DMS53 (cell line): Measurements from ENCODE around the gene RRP15.
"Not testable (repeated sequence)": the region's sequence is repeated elsewhere in the genome, so short reads cannot be mapped to it uniquely, and the experiment has no call there.

ENCODE experiments used
- DNase-seq: peaks from one replicate; lab custom pipeline; 2025; lab: John Stamatoyannopoulos, UW

The RRP15 gene

DNA sequence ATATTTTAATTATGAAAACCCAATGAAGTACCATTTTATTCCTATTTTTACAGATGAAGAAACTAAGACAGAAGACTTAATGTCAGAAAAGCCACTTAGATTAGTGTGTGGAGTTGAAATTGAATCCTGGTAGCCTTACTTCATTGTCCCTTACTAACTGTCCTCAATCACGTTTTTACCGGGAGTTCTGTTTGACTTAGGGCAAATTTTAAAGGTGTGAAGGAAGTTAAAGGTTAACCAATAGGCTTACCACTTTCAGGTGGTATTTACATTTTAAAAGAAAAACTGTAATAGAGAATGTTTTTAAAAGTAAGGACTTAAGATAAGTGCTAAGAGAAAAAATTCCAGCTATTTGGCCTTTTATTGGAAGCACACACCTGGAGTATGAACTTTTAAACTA, 12.4 kb downstream of the RRP15 start:
- no peak for DNase-seq

- no peak for DNase-seq
Observed at GRCh38 chr1:218297867-218298266, 12.8 kb downstream of the RRP15 start.

GRCh38 chr1:218298398-218298797, 13.3 kb downstream of the RRP15 start:
- no peak for DNase-seq

- peak; percentile 56 for DNase-seq
Observed at GRCh38 chr1:218299416-218299815, 14.3 kb downstream of the RRP15 start.

DNA sequence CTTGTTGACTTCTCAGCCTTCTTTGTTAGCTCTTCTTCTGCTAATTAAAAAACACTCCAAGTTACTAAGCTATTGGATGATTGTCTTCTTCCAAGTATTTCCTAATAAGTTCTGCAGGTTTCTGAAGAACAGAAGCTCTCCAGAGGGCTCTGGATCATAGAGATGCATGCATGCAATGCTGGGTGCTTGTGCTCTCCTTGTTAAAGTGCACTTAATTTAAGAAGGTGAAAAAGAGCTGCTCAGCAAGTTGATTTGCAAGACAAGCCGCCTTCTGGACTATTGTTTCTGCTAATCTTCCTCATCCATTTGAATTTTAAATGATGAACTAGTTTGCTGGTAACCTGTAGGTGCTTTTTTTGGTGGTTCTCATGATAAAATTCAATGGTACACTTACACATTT, 16.1 kb downstream of the RRP15 start:
- DNase-seq, result no peak

- DNase-seq, result no peak
Observed at GRCh38 chr1:218302155-218302554, 17.1 kb downstream of the RRP15 start.

DNA sequence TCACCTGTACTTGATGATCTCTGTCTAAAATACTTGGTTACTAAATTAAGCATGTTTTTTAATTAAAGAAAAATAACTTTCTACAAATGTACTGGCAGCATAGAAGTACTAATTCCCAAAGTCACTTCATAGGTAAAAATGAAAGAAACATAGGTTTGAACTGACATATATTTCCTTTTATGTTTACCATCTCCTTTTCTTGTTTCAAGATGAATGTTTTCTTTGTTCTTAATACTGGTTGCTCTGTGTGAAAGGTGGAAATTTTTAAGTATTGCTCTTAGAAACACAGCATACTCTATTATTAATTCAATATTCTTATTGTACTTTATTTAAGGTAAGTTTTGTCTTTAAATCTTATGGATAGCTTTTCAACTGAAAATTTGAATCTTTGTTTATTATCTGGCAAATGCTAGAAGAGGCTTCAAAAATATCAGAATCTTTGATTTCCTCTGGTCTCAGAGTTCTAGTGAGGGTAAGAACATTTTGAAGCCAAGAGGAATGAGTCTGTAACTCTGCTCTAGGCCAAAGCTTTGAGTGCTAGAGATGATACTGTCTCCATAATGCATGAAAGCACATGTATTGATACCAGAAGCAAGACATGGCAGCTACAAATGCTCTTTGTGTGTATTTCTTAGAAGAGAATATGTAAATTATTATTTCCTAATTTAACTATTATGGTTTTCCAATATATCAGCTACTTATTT, 18.2 kb downstream of the RRP15 start:
- no peak for DNase-seq

GRCh38 chr1:218304281-218305039, 19.4 kb downstream of the RRP15 start:
- no peak for DNase-seq

- DNase-seq, result no peak
Observed at GRCh38 chr1:218305472-218306064, 20.5 kb downstream of the RRP15 start.

DNA sequence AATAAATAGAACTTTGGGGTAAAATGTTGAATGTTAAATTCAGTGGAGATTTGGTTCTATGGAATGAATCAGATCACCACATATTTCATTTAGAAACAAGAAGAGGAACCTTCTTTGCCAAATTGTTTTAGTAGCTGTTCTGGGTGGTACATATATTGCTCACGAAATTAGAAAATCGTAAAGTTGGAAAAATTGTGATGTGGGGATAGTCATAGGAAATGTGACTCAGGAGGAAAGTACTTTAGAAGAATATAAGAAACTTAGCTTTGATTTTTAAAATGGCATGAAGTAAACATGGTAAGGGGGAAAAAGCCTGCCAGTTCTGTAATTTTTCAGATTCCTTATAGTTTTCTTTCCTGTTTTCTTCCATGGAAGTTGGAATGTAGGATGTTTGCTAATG, 27.4 kb downstream of the RRP15 start:
- DNase-seq, result no peak

GRCh38 chr1:218314316-218314715, 29.2 kb downstream of the RRP15 start:
- DNase-seq, result no peak

GRCh38 chr1:218315638-218316037, 30.5 kb downstream of the RRP15 start:
- DNase-seq, result no peak

- no peak for DNase-seq
Observed at GRCh38 chr1:218317061-218317460, 32.0 kb downstream of the RRP15 start.

DNA sequence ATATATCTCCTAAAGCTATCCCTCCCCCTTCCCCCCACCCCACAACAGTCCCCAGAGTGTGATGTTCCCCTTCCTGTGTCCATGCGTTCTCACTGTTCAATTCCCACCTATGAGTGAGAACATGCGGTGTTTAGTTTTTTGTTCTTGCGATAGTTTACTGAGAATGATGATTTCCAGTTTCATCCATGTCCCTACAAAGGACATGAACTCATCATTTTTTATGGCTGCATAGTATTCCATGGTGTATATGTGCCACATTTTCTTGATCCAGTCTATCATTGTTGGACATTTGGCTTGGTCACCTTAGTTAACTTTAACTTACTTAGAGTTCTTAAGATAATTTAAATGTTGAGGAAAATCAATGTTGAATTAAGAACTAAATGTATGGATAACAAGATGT, 35.1 kb downstream of the RRP15 start:
- not testable (repeated sequence) for DNase-seq

GRCh38 chr1:218322762-218323161, 37.7 kb downstream of the RRP15 start:
- DNase-seq, result no peak

DNA sequence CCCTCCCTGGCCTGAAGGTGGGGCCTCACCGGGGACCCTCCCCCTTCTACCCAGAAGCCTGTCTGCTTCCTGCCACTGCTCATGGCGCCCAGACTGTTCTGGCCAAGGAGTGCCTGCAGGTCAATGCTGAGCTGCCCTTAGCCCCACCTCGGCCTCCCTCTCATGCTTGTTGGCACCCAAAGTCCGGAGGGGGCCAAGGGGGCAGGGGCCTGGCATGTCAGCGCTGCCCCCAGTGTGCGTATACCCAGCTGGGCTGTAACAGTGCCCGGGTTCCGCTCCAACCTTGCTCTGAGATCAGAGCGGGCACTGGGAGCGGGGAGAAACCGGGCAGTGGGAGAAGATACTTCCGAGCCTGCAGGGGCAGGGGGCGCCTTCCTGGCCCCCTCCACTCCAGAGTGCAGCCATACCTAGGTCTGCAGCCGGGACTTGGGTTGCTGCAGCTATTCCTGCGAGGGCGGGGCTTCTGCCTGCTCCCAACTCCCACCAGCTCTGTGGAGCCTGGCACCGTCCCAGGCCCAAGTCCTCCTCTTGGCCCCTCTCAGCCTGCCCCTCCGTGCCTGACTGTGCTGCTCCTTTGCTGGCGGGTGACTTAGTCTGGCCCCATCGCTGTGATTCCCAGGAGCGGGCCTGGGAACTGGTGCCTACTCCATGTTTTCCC, 38.6 kb downstream of the RRP15 start:
- DNase-seq, result no peak

GRCh38 chr1:218324226-218324580, 39.1 kb downstream of the RRP15 start:
- no peak for DNase-seq

GRCh38 chr1:218328769-218329168, 43.7 kb downstream of the RRP15 start:
- DNase-seq, result no peak

- DNase-seq, result peak; percentile 67
Observed at GRCh38 chr1:218330043-218330623, 45.0 kb downstream of the RRP15 start.

- DNase-seq, result no peak
Observed at GRCh38 chr1:218332416-218332815, 47.3 kb downstream of the RRP15 start.

DNA sequence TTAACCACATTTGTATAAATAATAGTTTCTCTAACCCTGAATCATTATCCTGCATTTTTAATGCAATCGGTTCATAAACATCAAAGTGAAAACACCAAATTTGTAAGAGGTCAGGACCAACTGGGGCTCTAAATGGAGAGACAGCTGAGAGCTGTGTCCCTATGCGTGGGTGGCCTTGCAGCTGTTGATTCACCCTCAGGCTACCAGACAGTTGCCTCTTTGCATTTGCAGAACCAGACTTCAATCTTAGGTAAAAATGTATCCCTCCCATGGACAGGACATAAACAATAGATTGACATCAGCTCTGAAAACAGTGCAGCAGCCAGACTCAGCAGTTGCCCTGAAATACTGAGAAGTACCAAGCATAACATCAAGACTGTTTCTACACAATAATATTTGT, 51.2 kb downstream of the RRP15 start:
- peak; percentile 41 for DNase-seq

GRCh38 chr1:218339267-218339831, 54.3 kb downstream of the RRP15 start:
- peak; percentile 73 for DNase-seq
